Omental fat pad (tissue), 4 donors: ENCODE measurements around the gene MTF1. TPM values are rescaled to one million over a fixed set of nuclear protein-coding genes. Genes with fewer than 3 reads are reported as not detected.

Source experiments
- ATAC-seq: fragments of 150-250 bp; one replicate; pipeline ENCODE4 v1.9.1; 2016; ENCODE audit warnings: mild to moderate bottlenecking, moderate library complexity; ENCODE audit not compliant: low FRiP score
- DNase-seq: peaks from one replicate; pipeline ENCODE4 v3.0.0-alpha.2; 2019; ENCODE audit warnings: low spot score
- total RNA-seq, 4 donors: library from RNA; depleted of rRNA; stranded (reverse); fragments of >200 nt; gene quantifications; one replicate each; pipeline ENCODE4 v1.1.0, GENCODE V29; 2016
- TF ChIP-seq, protein P1 (sequence below), 3 donors: fragments of 450-650 bp; IDR thresholded peaks; one replicate each; pipeline ENCODE4 v1.5.1; 2016 to 2017; ENCODE audit warnings: antibody characterized with exemption in 3 of 3, mild to moderate bottlenecking in 3 of 3, moderate library complexity in 2 of 3

MTF1 gene
- total RNA-seq, 4 donors from 2014 or later, result 6.0 to 9.0 (median 7.2) TPM

DNA sequence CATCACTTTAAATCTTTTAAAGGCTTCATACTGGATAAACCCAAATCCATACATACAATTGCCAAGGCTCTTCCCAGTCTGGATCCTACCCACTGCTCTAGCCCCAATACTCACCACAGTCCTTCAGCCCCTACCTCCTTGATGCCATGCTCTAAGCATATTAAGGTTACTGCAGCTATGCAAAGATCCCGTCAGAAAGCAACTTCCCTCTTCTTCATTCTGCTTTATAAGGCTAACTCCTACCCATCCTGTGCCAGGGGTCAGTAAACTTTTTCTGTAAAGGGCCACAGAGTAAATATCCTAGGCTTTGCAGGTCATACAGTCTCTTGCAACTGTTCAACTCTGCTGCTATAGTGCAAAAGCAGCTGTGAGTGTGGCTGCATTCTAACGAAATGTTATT, 34.3 kb upstream of the MTF1 start:
- TF ChIP-seq, protein P1, sequence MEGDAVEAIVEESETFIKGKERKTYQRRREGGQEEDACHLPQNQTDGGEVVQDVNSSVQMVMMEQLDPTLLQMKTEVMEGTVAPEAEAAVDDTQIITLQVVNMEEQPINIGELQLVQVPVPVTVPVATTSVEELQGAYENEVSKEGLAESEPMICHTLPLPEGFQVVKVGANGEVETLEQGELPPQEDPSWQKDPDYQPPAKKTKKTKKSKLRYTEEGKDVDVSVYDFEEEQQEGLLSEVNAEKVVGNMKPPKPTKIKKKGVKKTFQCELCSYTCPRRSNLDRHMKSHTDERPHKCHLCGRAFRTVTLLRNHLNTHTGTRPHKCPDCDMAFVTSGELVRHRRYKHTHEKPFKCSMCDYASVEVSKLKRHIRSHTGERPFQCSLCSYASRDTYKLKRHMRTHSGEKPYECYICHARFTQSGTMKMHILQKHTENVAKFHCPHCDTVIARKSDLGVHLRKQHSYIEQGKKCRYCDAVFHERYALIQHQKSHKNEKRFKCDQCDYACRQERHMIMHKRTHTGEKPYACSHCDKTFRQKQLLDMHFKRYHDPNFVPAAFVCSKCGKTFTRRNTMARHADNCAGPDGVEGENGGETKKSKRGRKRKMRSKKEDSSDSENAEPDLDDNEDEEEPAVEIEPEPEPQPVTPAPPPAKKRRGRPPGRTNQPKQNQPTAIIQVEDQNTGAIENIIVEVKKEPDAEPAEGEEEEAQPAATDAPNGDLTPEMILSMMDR (IDR thresholded peaks at IDR 0.05), result no peak
- DNase-seq (no peak), ATAC-seq (no peak)

DNA sequence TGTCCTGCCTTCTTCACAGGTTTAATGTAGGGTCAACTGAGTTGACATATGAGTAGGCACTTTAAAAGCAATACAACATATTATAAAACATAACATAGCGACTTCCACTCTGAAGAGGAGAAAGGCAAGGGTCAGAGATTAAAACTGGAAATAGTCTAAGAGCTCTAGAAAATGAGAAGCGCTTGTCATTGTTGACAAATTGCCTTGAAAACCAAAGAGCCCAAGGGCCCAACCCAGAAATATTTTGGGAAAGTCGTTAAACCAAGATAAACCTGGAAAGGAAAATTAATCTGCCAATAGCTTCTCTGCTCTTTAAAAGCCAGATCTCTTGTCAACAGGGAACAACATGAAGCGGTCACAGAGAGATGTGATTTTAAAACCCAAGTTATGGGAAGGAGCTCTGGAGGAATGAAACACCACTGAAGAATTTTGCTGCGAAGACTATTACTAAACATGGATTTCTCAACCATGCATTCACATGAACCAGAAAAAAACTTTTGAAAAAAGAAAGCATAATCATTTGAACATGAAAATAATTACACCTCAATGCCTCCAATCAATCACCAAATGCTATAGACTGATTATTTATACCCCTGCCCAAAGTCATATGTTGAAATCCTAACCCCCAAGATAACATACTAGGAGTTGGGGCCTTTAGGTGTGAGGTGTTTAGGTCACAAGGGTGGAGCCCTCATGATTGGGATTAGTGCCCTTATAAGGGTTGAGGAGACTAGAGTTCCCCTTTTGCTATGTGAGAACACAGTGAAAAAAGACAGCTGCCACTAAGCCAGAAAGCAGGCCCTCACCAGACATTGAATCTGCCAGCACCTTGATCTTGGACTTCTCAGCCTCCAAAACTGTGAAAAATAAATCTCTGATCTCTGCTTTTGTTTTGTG, 33.0 kb upstream of the MTF1 start:
- DNase-seq, result no peak
- TF ChIP-seq, protein P1 (IDR thresholded peaks at IDR 0.05), result no peak
- no peak for ATAC-seq

DNA sequence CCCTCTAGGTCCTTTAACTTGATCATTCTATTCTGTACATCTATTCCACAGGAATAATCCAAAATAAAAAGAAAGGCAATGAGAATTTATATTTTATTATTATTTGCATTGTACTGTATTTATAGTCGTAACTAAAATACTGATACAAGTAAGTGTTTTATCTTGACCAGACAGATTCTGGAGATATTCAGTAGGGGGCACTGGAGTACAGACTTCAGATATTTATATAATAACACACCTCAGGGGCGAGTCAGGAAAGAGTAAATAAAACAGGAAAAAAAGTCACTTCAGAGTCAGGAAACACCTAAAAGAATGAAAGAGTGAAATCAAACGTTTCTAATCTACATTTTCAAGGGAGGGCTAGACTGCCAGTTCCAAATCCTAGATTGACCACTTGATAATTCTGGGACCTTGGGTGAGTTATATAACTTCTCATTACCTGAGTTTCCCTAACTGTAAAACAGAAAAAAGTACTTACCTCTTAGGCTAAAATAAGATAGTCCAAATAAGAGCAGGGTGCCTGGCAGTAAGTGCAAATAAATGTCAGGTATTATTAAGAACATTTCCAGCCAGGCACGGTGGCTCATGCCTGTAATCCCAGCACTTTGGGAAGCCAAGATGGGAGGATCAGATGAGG, 31.1 kb upstream of the MTF1 start:
- TF ChIP-seq, protein P1 (IDR thresholded peaks at IDR 0.05), result no peak
- DNase-seq (no peak), ATAC-seq (no peak)

DNA sequence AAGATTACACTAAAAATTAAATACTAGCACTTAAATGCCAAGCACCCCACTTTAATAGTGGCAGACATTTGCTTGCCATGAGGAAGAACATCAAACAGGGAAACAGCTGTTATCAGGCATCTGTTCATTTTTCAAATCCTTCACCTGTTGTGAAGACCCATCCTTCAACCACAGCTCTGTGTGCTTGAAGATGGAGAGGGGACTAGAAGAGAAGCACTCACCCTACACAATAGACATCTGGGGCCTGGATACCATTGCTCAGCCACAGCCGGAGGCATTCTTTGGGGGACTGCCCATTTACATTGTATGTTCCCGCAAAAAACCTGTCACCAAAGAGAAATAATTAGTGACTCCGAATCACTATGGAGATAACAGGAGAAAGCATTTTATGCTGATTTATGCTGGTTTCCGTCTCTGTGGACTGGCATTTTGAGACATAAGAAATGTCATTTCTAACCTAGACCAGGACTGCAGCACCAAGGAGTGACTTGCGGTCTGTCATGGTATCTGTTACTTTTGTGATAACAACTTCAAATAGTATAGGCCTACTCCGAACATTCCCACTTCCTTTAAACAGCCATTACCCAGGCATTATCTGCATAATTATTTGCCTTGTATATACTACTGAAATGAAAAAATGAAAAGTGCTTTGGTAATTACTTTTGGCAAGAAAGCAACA, 28.8 kb upstream of the MTF1 start:
- DNase-seq (no peak), ATAC-seq (no peak)
- TF ChIP-seq, protein P1 (IDR thresholded peaks at IDR 0.05), result no peak

DNA sequence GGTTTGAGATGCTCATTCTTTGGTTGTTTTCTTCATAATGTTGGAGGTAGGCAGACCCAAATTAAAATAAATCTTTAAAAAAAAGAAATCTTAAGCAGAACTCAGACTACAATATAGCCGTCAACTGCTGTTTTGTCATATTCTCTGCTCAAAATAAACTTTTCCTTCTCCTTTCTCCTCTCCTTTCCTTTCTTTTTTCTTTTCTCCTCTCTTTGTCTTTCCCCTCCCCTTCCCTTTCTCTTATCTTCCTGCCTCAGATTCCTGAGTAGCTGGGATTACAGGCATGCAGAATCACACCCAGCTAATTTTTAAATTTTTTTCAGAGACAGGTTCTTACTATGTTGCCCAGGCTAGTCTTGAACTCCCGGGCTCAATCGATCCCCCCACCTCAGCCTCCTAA, 24.8 kb upstream of the MTF1 start:
- DNase-seq (no peak), ATAC-seq (no peak)
- TF ChIP-seq, protein P1 (IDR thresholded peaks at IDR 0.05), result no peak

DNA sequence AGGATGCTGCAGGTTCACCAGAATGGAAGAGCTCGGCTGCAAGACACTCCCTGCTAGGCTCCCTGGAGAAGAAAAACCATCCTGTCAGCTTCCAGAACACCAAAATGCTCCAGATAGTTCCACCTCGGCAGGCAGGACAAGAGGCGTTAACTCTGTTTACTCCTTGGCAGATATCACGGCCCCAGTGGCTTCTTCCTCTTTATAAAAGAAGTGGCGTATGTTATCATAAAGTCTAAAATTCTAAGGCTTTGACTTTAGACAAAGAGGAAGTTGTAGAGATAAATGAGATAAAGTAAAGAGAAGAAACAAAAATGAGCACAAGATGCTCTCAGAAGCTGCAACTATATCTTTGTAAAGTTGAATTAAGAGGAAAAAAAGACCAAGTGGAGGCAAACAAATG, 24.3 kb upstream of the MTF1 start:
- TF ChIP-seq, protein P1 (IDR thresholded peaks at IDR 0.05), result no peak
- ATAC-seq, result no peak
- DNase-seq, result no peak
